SK-N-SH (cell line): ENCODE results near the gene PER3. TPM values are rescaled to one million over a fixed set of nuclear protein-coding genes. Genes with fewer than 3 reads are reported as not detected.

Experiments used
- CTCF ChIA-PET: fragments of 300-600, 350-600 bp; formaldehyde crosslinking; extraction: SDS; loops from one replicate; lab custom pipeline; 2021; lab: Yijun Ruan, JAX
- POLR2A ChIA-PET: fragments of 350-600 bp; sonication (Branson Sonifier 250); formaldehyde crosslinking; extraction: SDS; loops from one replicate; lab custom pipeline; 2020; ENCODE audit warnings: antibody characterized with exemption, inconsistent platforms; lab: Yijun Ruan, JAX
- DNase-seq: peaks from one replicate; pipeline ENCODE4 v3.0.0; 2012
- H2AFZ ChIP-seq: fragments of 200-600 bp; sonication (generic); 2 replicates; pipeline ENCODE4 v1.8.1; 2016; ENCODE audit warnings: antibody characterized with exemption, mild to moderate bottlenecking, low read depth
- H3F3A ChIP-seq: fragments of 200-600 bp; sonication (generic); replicated peaks from 2 replicates; pipeline ENCODE3; 2016; ENCODE audit warnings: antibody characterized with exemption, mild to moderate bottlenecking; ENCODE audit not compliant: insufficient read depth
- H3K27ac ChIP-seq, 2 experiments: fragments of 200-500 bp in 1 of 2; fragments of 200-600 bp in 1 of 2; sonication (Bioruptor generic) in 1 of 2; sonication (generic), shearing (Covaris generic) in 1 of 2; 2 replicates each; pipeline versions ENCODE4 v1.5.1 to v1.6.1; 2014 to 2016; ENCODE audit warnings: low read depth in 2 of 2, inconsistent platforms in 1 of 2, low read length in 1 of 2, mild to moderate bottlenecking in 1 of 2, mixed read lengths in 1 of 2
- H3K27me3 ChIP-seq: fragments of 200-600 bp; sonication (generic), shearing (Covaris generic); 2 replicates; pipeline ENCODE4 v1.6.1; 2016; ENCODE audit warnings: mixed run types; ENCODE audit not compliant: insufficient read depth
- H3K36me3 ChIP-seq, 2 experiments: fragments of 200-500 bp in 1 of 2; fragments of 200-600 bp in 1 of 2; sonication (Bioruptor generic) in 1 of 2; sonication (generic) in 1 of 2; replicated peaks in 1 of 2; 2 replicates each; pipeline versions ENCODE3 to v1.5.1; 2014 to 2016; ENCODE audit warnings: low read length in 1 of 2, mild to moderate bottlenecking in 1 of 2; ENCODE audit not compliant: insufficient read depth in 2 of 2, control insufficient read depth in 1 of 2
- H3K4me1 ChIP-seq, 2 experiments: fragments of 200-500 bp in 1 of 2; fragments of 200-600 bp in 1 of 2; sonication (Bioruptor generic) in 1 of 2; sonication (generic), shearing (Covaris generic) in 1 of 2; 2 replicates each; pipeline versions ENCODE4 v1.5.1 to v1.6.1; 2014 to 2016; ENCODE audit warnings: low read depth in 1 of 2, low read length in 1 of 2, mixed run types in 1 of 2; ENCODE audit not compliant: insufficient read depth in 2 of 2, control insufficient read depth in 1 of 2
- H3K4me2 ChIP-seq: fragments of 200-600 bp; sonication (generic), shearing (Covaris generic); 2 replicates; pipeline ENCODE4 v1.6.1; 2017; ENCODE audit warnings: mixed run types
- H3K4me3 ChIP-seq, 2 experiments: fragments of 200-500 bp in 1 of 2; fragments of 200-600 bp in 1 of 2; sonication (Bioruptor generic) in 1 of 2; sonication (generic), shearing (Covaris generic) in 1 of 2; 2 replicates each; pipeline versions ENCODE4 v1.5.1 to v1.8.1; 2014 to 2016; ENCODE audit warnings: low read depth in 2 of 2, inconsistent platforms in 1 of 2, low read length in 1 of 2, mild to moderate bottlenecking in 1 of 2, mixed read lengths in 1 of 2, moderate library complexity in 1 of 2
- H3K79me2 ChIP-seq: fragments of 200-600 bp; sonication (generic); 2 replicates; pipeline ENCODE4 v1.8.1; 2017; ENCODE audit warnings: mild to moderate bottlenecking; ENCODE audit not compliant: insufficient read depth
- H3K9ac ChIP-seq: fragments of 200-600 bp; sonication (generic); 2 replicates; pipeline ENCODE4 v1.6.1; 2017; ENCODE audit warnings: mixed run types
- H3K9me2 ChIP-seq: fragments of 200-600 bp; sonication (generic); 2 replicates; pipeline ENCODE4 v1.6.1; 2017; ENCODE audit warnings: mixed run types
- H3K9me3 ChIP-seq: fragments of 200-600 bp; sonication (generic); 2 replicates; pipeline ENCODE4 v1.6.1; 2017; ENCODE audit warnings: mixed run types, mild to moderate bottlenecking, moderate library complexity
- H4K20me1 ChIP-seq: fragments of 200-600 bp; sonication (generic); 2 replicates; pipeline ENCODE4 v1.6.1; 2017; ENCODE audit warnings: mild to moderate bottlenecking, mixed run types; ENCODE audit not compliant: insufficient read depth
- ELF1 ChIP-seq: IDR thresholded peaks from 2 replicates; pipeline ENCODE4 v1.4.0; 2012
- EP300 ChIP-seq, 2 experiments: IDR thresholded peaks; 2 replicates each; pipeline versions ENCODE4 v1.4.0 to v1.6.1; 2012; ENCODE audit warnings: borderline replicate concordance in 1 of 2, low read depth in 1 of 2, low read length in 1 of 2
- FOSL2 ChIP-seq: IDR thresholded peaks from 2 replicates; pipeline ENCODE4 v1.4.0; 2012; ENCODE audit warnings: low read depth, mild to moderate bottlenecking, moderate library complexity, borderline replicate concordance
- FOXM1 ChIP-seq: IDR thresholded peaks from 2 replicates; pipeline ENCODE4 v1.4.0; 2012; ENCODE audit warnings: low read depth, mild to moderate bottlenecking
- GABPA ChIP-seq: IDR thresholded peaks from 2 replicates; pipeline ENCODE4 v1.4.0; 2012; ENCODE audit warnings: low read depth, mild to moderate bottlenecking
- GATA2 ChIP-seq: sonication (generic); formaldehyde crosslinking; IDR thresholded peaks from 2 replicates; pipeline ENCODE4 v1.5.0; 2020; ENCODE audit warnings: mild to moderate bottlenecking, missing genetic modification reagents
- JUND ChIP-seq: IDR thresholded peaks from 2 replicates; pipeline ENCODE4 v1.4.0; 2012
- NRF1 ChIP-seq: IDR thresholded peaks from 2 replicates; pipeline ENCODE4 v1.6.1; 2012; ENCODE audit warnings: low read depth, mild to moderate bottlenecking, low read length
- POLR2AphosphoS5 ChIP-seq: IDR thresholded peaks from 2 replicates; pipeline ENCODE4 v1.6.1; 2012; ENCODE audit warnings: low read depth, low read length
- RAD21 ChIP-seq: IDR thresholded peaks from 2 replicates; pipeline ENCODE4 v1.6.1; 2012; ENCODE audit warnings: mild to moderate bottlenecking, low read length
- RCOR1 ChIP-seq: fragments of 150-350 bp; IDR thresholded peaks from 2 replicates; pipeline ENCODE4 v1.6.1; 2017; ENCODE audit warnings: antibody characterized with exemption, low read length
- RFX5 ChIP-seq: IDR thresholded peaks from 2 replicates; pipeline ENCODE4 v1.6.1; 2012; ENCODE audit warnings: mild to moderate bottlenecking, improper control_type of control experiment, low read length
- RXRA ChIP-seq: IDR thresholded peaks from 2 replicates; pipeline ENCODE4 v1.4.0; 2012; ENCODE audit warnings: low read depth, mild to moderate bottlenecking, borderline replicate concordance
- TAF1 ChIP-seq: IDR thresholded peaks from 2 replicates; pipeline ENCODE4 v1.6.1; 2012; ENCODE audit warnings: low read depth, mild to moderate bottlenecking, low read length, moderate library complexity, borderline replicate concordance
- TEAD4 ChIP-seq: IDR thresholded peaks from 2 replicates; pipeline ENCODE4 v1.4.0; 2012; ENCODE audit warnings: mild to moderate bottlenecking, borderline replicate concordance; ENCODE audit not compliant: insufficient read depth
- YY1 ChIP-seq: IDR thresholded peaks from 2 replicates; pipeline ENCODE4 v1.4.0; 2012; ENCODE audit warnings: low read depth, mild to moderate bottlenecking
- WGBS: methylation state at CpG from one replicate; pipeline ENCODE4 v1.1.6; 2017; ENCODE audit warnings: low lambda C conversion rate; 5-methylcytosine and 5-hydroxymethylcytosine counted together
- polyA plus RNA-seq, 3 experiments: library from polyadenylated mRNA; depleted of rRNA; stranded (reverse); fragments of >200 nt; gene quantifications; 2 replicates each; pipeline ENCODE4 v1.2.3, GENCODE V29; 2012
- TF ChIP-seq, protein P1 (sequence below): fragments of 150-350 bp; IDR thresholded peaks from 2 replicates; pipeline ENCODE4 v1.6.1; 2017; ENCODE audit warnings: antibody characterized with exemption, low read length, low read depth, borderline replicate concordance
- TF ChIP-seq, protein P2 (sequence below): IDR thresholded peaks from 2 replicates; pipeline ENCODE4; 2012

The PER3 gene
- polyA plus RNA-seq, 1 of the 3 experiments (the other 2 are of a cell fraction), result 6.0 TPM

DNA sequence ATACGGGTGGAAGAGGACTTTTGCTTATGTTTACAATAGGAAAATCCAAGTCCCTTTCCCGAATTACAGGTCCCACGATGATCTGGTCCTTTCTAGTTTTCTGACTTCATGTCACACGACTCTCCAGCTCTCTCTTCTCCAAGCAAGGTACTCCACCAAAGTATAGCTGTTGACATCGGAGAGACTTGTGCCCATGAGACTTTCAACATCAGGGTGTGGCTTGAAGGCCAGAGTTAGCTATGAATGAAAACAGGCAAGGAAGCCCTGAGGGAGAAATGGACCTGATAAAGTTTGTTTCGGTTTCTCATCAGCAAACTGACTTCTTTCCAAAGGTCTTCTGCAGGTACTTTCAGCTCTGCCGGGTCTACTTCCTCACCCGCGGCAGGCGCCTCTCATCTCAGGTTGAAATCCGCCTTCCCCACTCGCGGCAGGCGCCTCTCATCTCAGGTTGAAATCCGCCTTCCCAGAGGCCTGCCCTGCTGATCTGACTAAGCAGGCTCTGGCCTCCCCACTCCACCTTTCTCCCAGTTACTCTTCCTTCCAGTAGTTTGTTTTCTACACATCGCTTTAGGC lies 2.1 kb upstream of the PER3 start:
- no peak for DNase-seq
- POLR2A ChIA-PET, result no interaction called here
- no peak for TF ChIP-seq ELF1
- no peak for TF ChIP-seq FOXM1
- no peak for TF ChIP-seq TAF1
- TF ChIP-seq, protein P1, sequence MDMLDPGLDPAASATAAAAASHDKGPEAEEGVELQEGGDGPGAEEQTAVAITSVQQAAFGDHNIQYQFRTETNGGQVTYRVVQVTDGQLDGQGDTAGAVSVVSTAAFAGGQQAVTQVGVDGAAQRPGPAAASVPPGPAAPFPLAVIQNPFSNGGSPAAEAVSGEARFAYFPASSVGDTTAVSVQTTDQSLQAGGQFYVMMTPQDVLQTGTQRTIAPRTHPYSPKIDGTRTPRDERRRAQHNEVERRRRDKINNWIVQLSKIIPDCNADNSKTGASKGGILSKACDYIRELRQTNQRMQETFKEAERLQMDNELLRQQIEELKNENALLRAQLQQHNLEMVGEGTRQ, result no peak
- no peak for TF ChIP-seq FOSL2
- no peak for TF ChIP-seq GATA2 (CRISPR knock-in tag)
- no peak for TF ChIP-seq POLR2AphosphoS5
- no peak for TF ChIP-seq RCOR1
- no peak for TF ChIP-seq TEAD4
- TF ChIP-seq RXRA, result no peak
- TF ChIP-seq GABPA, result no peak
- TF ChIP-seq YY1, result no peak
- TF ChIP-seq, protein P2, sequence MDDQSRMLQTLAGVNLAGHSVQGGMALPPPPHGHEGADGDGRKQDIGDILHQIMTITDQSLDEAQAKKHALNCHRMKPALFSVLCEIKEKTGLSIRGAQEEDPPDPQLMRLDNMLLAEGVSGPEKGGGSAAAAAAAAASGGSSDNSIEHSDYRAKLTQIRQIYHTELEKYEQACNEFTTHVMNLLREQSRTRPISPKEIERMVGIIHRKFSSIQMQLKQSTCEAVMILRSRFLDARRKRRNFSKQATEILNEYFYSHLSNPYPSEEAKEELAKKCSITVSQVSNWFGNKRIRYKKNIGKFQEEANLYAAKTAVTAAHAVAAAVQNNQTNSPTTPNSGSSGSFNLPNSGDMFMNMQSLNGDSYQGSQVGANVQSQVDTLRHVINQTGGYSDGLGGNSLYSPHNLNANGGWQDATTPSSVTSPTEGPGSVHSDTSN, result no peak
- no peak for TF ChIP-seq RFX5
- TF ChIP-seq NRF1, result no peak
- no peak for TF ChIP-seq RAD21
- TF ChIP-seq EP300 (IDR thresholded peaks at IDR 0.05; ENCODE audit: borderline replicate concordance in 1 of 2, low read depth in 1 of 2, low read length in 1 of 2), result no peak
- no peak for TF ChIP-seq JUND

More for the DNA sequence above, 2.1 kb upstream of the PER3 start:
- H3K4me3 ChIP-seq, result no peak overlapping the region
- H3K9me3 ChIP-seq, result no peaks in the 10 kb centered on the region
- peaks cover 9% of the 10 kb centered on the region; the same call in 1 of the 2 replicates for H3K79me2 ChIP-seq
- H3K4me1 ChIP-seq, result peaks cover 0 to 6% of the 10 kb centered on the region in 2 experiments; a peak in 1 of 4 replicates
- WGBS, result 83% methylated on average over 12 of the region's 16 CpGs
- H3K9me2 ChIP-seq, result no peaks in the 10 kb centered on the region
- H2AFZ ChIP-seq, result no peak overlapping the region
- peaks cover 43 to 48% of the 10 kb centered on the region in 2 experiments for H3K36me3 ChIP-seq
- CTCF ChIA-PET, result interaction anchor here (11.8 kb wide), 1 partner anchor 114 kb away, joined by 54 read pairs; no protein-coding TSS in a partner anchor
- H3K9ac ChIP-seq, result no peak overlapping the region
- H3K27me3 ChIP-seq, result no peaks in the 10 kb centered on the region
- no peak overlapping the region for H3K4me2 ChIP-seq
- no peaks in the 10 kb centered on the region for H4K20me1 ChIP-seq
- peaks cover 19% of the 10 kb centered on the region for H3F3A ChIP-seq
- H3K27ac ChIP-seq, result no peak overlapping the region; a peak in 1 of 4 replicates
